ENCODE data around the gene PEF1. TPM values are rescaled to one million over a fixed set of nuclear protein-coding genes. Genes with fewer than 3 reads are reported as not detected.

PEF1 gene
- total and polyA plus RNA-seq, 2 donors (not counting 3 experiments of a cell fraction or from before 2014, with no cell fraction given) = 73.3 to 161 TPM

DNA sequence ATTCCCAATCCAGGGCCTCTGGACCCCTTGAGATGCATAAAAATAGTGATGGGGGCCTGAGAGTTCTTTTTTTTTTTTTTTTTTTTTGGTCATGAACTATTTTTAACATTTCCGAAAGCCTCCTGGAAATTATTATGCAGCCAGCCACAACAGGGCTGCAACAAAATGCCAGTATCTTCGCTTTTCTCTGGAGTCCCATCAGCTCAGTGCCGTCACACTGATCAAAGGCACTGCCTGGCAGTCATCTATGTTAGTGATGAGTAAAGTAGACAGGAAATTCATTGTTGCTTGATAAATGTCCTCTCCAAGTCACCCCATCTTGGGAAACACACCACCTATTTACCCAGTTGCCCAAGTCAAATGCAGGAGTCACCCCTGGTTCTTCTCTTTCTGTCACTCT, 15.2 kb upstream of the PEF1 start:
- Histone ChIP-seq H2AFZ (ENCODE audit: low read depth, low read length) (no peak overlapping the region), H3K9me1 (replicated peaks; ENCODE audit: control insufficient read depth, extremely low read depth, insufficient read depth, low read length) (no peaks in the 10 kb centered on the region), H4K20me1 (replicated peaks; ENCODE audit: control insufficient read depth, extremely low read depth, insufficient read depth, low read length) (no peaks in the 10 kb centered on the region), H3K27me3 (ENCODE audit: control insufficient read depth in 2 of 2, insufficient read depth in 2 of 2, low read length in 2 of 2) (no peaks in the 10 kb centered on the region), H3K9me3 (replicated peaks; ENCODE audit: control insufficient read depth, insufficient read depth, low read length) (no peaks in the 10 kb centered on the region), H3K4me3 (replicated peaks in 1 of 3; ENCODE audit: insufficient read depth in 1 of 3, low read depth in 1 of 3, low read length in 3 of 3) (no peak overlapping the region), H3K27ac (ENCODE audit: insufficient read depth, low read depth, low read length) (no peak overlapping the region), H3K4me1 (ENCODE audit: control insufficient read depth, extremely low read depth, insufficient read depth, low read length) (no peaks in the 10 kb centered on the region), H3K4me2 (ENCODE audit: insufficient read depth, low read length) (no peak overlapping the region), H3K9ac (replicated peaks; ENCODE audit: extremely low read depth, insufficient read depth, low read length) (no peak overlapping the region), H3K79me2 (ENCODE audit: control insufficient read depth, insufficient read depth, low read length) (no peaks in the 10 kb centered on the region), H3K36me3 (ENCODE audit: control insufficient read depth in 2 of 2, extremely low read depth in 1 of 2, insufficient read depth in 2 of 2, low read length in 2 of 2) (no peaks in the 10 kb centered on the region)
- TF ChIP-seq JUN (IDR thresholded peaks at IDR 0.05; ENCODE audit: borderline replicate concordance, insufficient read depth, insufficient read length, low read depth) = no peak
- no peak for TF ChIP-seq POLR2A (IDR thresholded peaks at IDR 0.05; ENCODE audit: low read depth, low read length)
- no peak for TF ChIP-seq EZH2 (IDR thresholded peaks at IDR 0.05; ENCODE audit: borderline replicate concordance, low read depth, low read length, severe bottlenecking)
- no peak for TF ChIP-seq POLR2AphosphoS5 (IDR thresholded peaks at IDR 0.05; ENCODE audit: insufficient read depth, low read depth, low read length)
- TF ChIP-seq, protein P1, sequence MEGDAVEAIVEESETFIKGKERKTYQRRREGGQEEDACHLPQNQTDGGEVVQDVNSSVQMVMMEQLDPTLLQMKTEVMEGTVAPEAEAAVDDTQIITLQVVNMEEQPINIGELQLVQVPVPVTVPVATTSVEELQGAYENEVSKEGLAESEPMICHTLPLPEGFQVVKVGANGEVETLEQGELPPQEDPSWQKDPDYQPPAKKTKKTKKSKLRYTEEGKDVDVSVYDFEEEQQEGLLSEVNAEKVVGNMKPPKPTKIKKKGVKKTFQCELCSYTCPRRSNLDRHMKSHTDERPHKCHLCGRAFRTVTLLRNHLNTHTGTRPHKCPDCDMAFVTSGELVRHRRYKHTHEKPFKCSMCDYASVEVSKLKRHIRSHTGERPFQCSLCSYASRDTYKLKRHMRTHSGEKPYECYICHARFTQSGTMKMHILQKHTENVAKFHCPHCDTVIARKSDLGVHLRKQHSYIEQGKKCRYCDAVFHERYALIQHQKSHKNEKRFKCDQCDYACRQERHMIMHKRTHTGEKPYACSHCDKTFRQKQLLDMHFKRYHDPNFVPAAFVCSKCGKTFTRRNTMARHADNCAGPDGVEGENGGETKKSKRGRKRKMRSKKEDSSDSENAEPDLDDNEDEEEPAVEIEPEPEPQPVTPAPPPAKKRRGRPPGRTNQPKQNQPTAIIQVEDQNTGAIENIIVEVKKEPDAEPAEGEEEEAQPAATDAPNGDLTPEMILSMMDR (IDR thresholded peaks at IDR 0.05; ENCODE audit: extremely low read depth in 1 of 2, insufficient read depth in 1 of 2, low read depth in 1 of 2, low read length in 2 of 2) = no peak
- intact Hi-C loops (cut with micrococcal nuclease) (loop anchor here (5.0 kb wide), 1 partner anchor 302 kb away; no protein-coding TSS in a partner anchor), dilution Hi-C loops (cut with MboI; ENCODE audit: extremely low pct_ligation_motif_present, low sequenced_read_pairs) (no loop called here)
- POLR2A ChIA-PET = no interaction called here
- BruUV-seq (replicated peaks) = no TSS peak
- CTCF ChIA-PET = interaction anchor here (0.7 to 11.5 kb wide), 4 partner anchors 16 to 129 kb away, joined by 4 to 177 read pairs (median 8); no protein-coding TSS in a partner anchor
- FAIRE-seq = no peak
- no peak for DNase-seq (ENCODE audit: low read depth, low spot score)

DNA sequence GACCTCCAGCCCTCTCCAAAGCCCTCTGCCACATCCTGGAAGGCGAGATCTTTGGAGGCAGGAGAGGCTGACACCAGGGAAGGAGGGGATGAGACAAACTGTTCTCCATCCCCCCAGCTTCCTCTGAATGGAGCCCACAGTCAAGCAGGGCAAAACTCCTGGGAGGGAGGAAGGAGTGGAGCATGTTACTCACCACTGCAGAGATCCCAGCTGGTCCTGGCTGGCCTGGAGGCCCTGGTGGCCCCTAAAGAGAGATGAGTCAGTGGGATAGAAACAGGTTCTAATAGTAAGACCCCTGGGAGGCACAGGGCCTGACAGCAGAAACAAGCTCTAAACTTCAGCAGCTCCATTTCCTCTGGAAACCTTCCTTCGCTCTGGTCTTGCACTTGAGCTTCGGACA, 14.0 kb upstream of the PEF1 start:
- intact Hi-C loops (cut with micrococcal nuclease) = no loop called here
- no peaks in the 10 kb centered on the region for H3K27me3 ChIP-seq (ENCODE audit: control insufficient read depth in 2 of 2, insufficient read depth in 2 of 2, low read length in 2 of 2)
- H3K27ac ChIP-seq (ENCODE audit: insufficient read depth, low read depth, low read length) = no peak overlapping the region
- no peak overlapping the region for H3K9ac ChIP-seq (replicated peaks; ENCODE audit: extremely low read depth, insufficient read depth, low read length)
- no TSS peak for BruUV-seq (replicated peaks)
- H4K20me1 ChIP-seq (replicated peaks; ENCODE audit: control insufficient read depth, extremely low read depth, insufficient read depth, low read length) = no peaks in the 10 kb centered on the region
- no peak overlapping the region for H3K4me2 ChIP-seq (ENCODE audit: insufficient read depth, low read length)
- TF ChIP-seq MYC (IDR thresholded peaks at IDR 0.05; ENCODE audit: low read depth, low read length) (no peak), FOS (IDR thresholded peaks at IDR 0.05; ENCODE audit: borderline replicate concordance, insufficient read depth, low read length) (peak; percentile 13), GATA2 (IDR thresholded peaks at IDR 0.05; ENCODE audit: insufficient read depth, insufficient read length, low read depth, low read length) (no peak), POLR2AphosphoS5 (IDR thresholded peaks at IDR 0.05; ENCODE audit: insufficient read depth, low read depth, low read length) (no peak)
- no peaks in the 10 kb centered on the region for H3K36me3 ChIP-seq (ENCODE audit: control insufficient read depth in 2 of 2, extremely low read depth in 1 of 2, insufficient read depth in 2 of 2, low read length in 2 of 2)
- H3K9me3 ChIP-seq (replicated peaks; ENCODE audit: control insufficient read depth, insufficient read depth, low read length) = no peaks in the 10 kb centered on the region
- ChIA-PET CTCF (interaction anchor here (0.9 to 11.5 kb wide), 5 partner anchors 55 to 130 kb away, joined by 3 to 177 read pairs (median 6); no protein-coding TSS in a partner anchor), POLR2A (no interaction called here)
- no peak for FAIRE-seq
- no peak for DNase-seq (ENCODE audit: low read depth, low spot score)
- no peaks in the 10 kb centered on the region for H3K9me1 ChIP-seq (replicated peaks; ENCODE audit: control insufficient read depth, extremely low read depth, insufficient read depth, low read length)
- dilution Hi-C loops (cut with MboI; ENCODE audit: extremely low pct_ligation_motif_present, low sequenced_read_pairs) = no loop called here
- H2AFZ ChIP-seq (ENCODE audit: low read depth, low read length) = no peak overlapping the region
- H3K4me1 ChIP-seq (ENCODE audit: control insufficient read depth, extremely low read depth, insufficient read depth, low read length) = no peaks in the 10 kb centered on the region
- H3K79me2 ChIP-seq (ENCODE audit: control insufficient read depth, insufficient read depth, low read length) = no peaks in the 10 kb centered on the region
- no peak overlapping the region for H3K4me3 ChIP-seq (replicated peaks in 1 of 3; ENCODE audit: insufficient read depth in 1 of 3, low read depth in 1 of 3, low read length in 3 of 3)
